Measurements from ENCODE around the gene RUNX2. TPM values are rescaled to one million over a fixed set of nuclear protein-coding genes. Genes with fewer than 3 reads are reported as not detected.

The RUNX2 gene
- total and polyA plus RNA-seq, 2 experiments from 2014 or later, result 4.4 to 5.2 TPM

DNA sequence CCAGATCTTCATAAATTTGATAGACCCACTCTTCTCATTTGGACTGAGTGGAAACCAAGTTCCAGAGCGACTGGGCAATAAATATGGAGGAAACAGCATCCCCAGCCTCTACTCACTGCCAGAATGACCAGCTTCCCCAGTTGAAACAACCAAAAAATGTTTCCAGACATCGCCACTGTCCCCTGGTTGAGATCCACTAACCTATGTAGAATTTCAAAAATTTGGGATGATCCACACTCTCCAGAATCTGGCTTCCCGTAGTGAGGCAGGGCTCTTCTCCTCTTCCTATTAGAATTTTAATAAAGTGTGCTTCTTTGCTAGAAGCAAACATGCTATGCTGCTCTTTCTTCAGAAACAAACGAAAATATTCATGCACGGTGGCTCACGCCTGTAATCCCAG, 336.6 kb downstream of the RUNX2 start:
- no peak overlapping the region for H3K4me2 ChIP-seq (ENCODE audit: unreplicated experiment)
- no peak overlapping the region for H3K4me3 ChIP-seq
- H3K4me1 ChIP-seq (ENCODE audit: insufficient read depth), result no peaks in the 10 kb centered on the region; the same call in 1 of the 2 replicates
- no peaks in the 10 kb centered on the region for H3K79me2 ChIP-seq (ENCODE audit: insufficient read depth)
- H3K9me3 ChIP-seq (ENCODE audit: low read depth), result no peaks in the 10 kb centered on the region
- H2AFZ ChIP-seq, result no peak overlapping the region
- no peak overlapping the region for H3K9ac ChIP-seq
- H3K36me3 ChIP-seq (ENCODE audit: low read depth), result no peaks in the 10 kb centered on the region
- TF ChIP-seq EZH2 (IDR thresholded peaks at IDR 0.05; ENCODE audit: insufficient read depth, poor library complexity, severe bottlenecking), result no peak
- no peak for TF ChIP-seq EZH2phosphoT487 (IDR thresholded peaks at IDR 0.05; ENCODE audit: insufficient read depth, low read depth)
- H4K20me1 ChIP-seq (ENCODE audit: insufficient read depth), result no peaks in the 10 kb centered on the region
- no peaks in the 10 kb centered on the region for H3K27me3 ChIP-seq (replicated peaks; ENCODE audit: insufficient read depth)
- in situ Hi-C loops (cut with MboI), result no loop called here
- WGBS, 2 experiments (ENCODE audit: low coverage in 1 of 2, low lambda C conversion rate in 2 of 2, missing lambda C conversion rate in 2 of 2), result 93 to 95% methylated on average over 6 of the region's 6 CpGs
- H3F3A ChIP-seq (ENCODE audit: insufficient read depth), result no peaks in the 10 kb centered on the region
- no peak overlapping the region for H3K27ac ChIP-seq
- H3K9me2 ChIP-seq (ENCODE audit: insufficient read depth), result no peaks in the 10 kb centered on the region
- DNase-seq, result no peak

DNA sequence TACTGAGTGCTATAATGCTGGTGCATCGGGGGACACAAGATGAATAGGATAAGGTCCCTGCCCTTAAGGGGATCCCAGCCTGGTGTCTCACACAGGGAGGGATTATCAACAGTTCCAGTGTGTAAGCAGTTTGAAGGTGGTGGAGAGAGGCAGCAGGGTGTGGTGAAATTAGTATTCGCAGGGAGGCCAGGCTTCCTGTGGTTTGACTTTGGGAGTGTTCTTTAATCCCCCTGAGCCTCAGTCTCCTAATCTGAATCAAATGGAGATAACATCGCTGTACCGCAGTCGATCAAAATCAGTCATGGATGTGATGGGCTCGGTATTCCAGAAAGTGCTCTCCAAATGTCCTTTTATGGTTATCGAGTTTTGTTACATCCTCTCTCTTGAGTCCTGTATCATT, 337.7 kb downstream of the RUNX2 start:
- Histone ChIP-seq H3K27ac (no peak overlapping the region), H3K79me2 (ENCODE audit: insufficient read depth) (no peaks in the 10 kb centered on the region), H3K4me2 (ENCODE audit: unreplicated experiment) (no peak overlapping the region), H3F3A (ENCODE audit: insufficient read depth) (no peaks in the 10 kb centered on the region), H3K36me3 (ENCODE audit: low read depth) (no peaks in the 10 kb centered on the region), H4K20me1 (ENCODE audit: insufficient read depth) (no peaks in the 10 kb centered on the region), H3K9me2 (ENCODE audit: insufficient read depth) (no peaks in the 10 kb centered on the region), H3K27me3 (replicated peaks; ENCODE audit: insufficient read depth) (no peaks in the 10 kb centered on the region), H3K9ac (no peak overlapping the region), H3K9me3 (ENCODE audit: low read depth) (no peaks in the 10 kb centered on the region), H2AFZ (no peak overlapping the region), H3K4me3 (no peak overlapping the region), H3K4me1 (ENCODE audit: insufficient read depth) (no peaks in the 10 kb centered on the region; the same call in 1 of the 2 replicates)
- in situ Hi-C loops (cut with MboI), result no loop called here
- 97% methylated on average over 7 of the region's 7 CpGs for WGBS, 2 experiments (ENCODE audit: low coverage in 1 of 2, low lambda C conversion rate in 2 of 2, missing lambda C conversion rate in 2 of 2)
- TF ChIP-seq EZH2 (IDR thresholded peaks at IDR 0.05; ENCODE audit: insufficient read depth, poor library complexity, severe bottlenecking) (no peak), EZH2phosphoT487 (IDR thresholded peaks at IDR 0.05; ENCODE audit: insufficient read depth, low read depth) (no peak)
- DNase-seq, result no peak

DNA sequence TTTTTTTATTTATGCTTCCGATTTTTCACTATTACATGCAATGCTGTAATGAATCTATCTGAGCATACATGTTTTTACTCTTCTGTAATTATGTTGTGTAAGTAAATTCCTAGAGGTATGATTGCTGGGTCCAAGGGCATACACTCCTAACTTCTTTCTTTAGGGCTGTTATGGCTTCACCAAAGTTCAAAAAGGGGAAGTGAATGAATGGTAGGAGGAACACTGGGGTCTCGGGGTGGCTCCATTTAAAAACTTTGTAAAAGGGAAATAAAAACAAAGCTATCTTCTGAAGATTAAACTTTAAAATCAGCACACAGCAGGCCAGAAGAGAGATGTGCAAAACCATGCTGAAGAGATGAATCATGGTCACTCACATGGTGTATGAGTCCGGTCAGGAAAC, 338.7 kb downstream of the RUNX2 start:
- 92 to 93% methylated on average over 3 of the region's 3 CpGs for WGBS, 2 experiments (ENCODE audit: low coverage in 1 of 2, low lambda C conversion rate in 2 of 2, missing lambda C conversion rate in 2 of 2)
- in situ Hi-C loops (cut with MboI), result no loop called here

DNA sequence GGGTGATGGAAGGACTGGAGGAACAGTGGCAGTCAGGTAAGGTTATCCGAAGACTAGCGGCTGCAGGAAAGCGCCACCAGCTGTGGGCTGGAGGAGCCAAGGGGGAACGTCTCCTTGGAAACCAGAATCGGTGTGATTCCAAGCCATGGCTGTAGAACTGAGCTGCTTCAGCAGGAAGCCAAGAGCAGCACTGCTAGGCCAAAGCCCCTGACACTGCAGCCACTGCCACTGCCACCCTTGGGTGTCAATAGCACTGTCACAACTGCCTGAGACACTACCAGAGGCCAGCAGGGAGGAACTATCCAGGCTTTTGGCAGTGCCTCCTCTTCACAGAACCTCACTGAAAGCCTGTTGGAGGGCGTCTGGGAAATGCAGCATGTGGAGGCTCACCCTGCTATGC, 339.2 kb downstream of the RUNX2 start:
- in situ Hi-C loops (cut with MboI), result no loop called here
- no peak overlapping the region for H3K9ac ChIP-seq
- H3K4me3 ChIP-seq, result no peak overlapping the region
- H3K27me3 ChIP-seq (replicated peaks; ENCODE audit: insufficient read depth), result no peaks in the 10 kb centered on the region
- H3K27ac ChIP-seq, result no peak overlapping the region
- H4K20me1 ChIP-seq (ENCODE audit: insufficient read depth), result no peaks in the 10 kb centered on the region
- TF ChIP-seq EZH2 (IDR thresholded peaks at IDR 0.05; ENCODE audit: insufficient read depth, poor library complexity, severe bottlenecking) (no peak), EZH2phosphoT487 (IDR thresholded peaks at IDR 0.05; ENCODE audit: insufficient read depth, low read depth) (no peak)
- no peaks in the 10 kb centered on the region; the same call in 1 of the 2 replicates for H3K4me1 ChIP-seq (ENCODE audit: insufficient read depth)
- no peak overlapping the region for H3K4me2 ChIP-seq (ENCODE audit: unreplicated experiment)
- no peaks in the 10 kb centered on the region for H3K9me3 ChIP-seq (ENCODE audit: low read depth)
- H3K9me2 ChIP-seq (ENCODE audit: insufficient read depth), result no peaks in the 10 kb centered on the region
- no peaks in the 10 kb centered on the region for H3K79me2 ChIP-seq (ENCODE audit: insufficient read depth)
- no peak for DNase-seq
- H2AFZ ChIP-seq, result no peak overlapping the region
- no peaks in the 10 kb centered on the region for H3F3A ChIP-seq (ENCODE audit: insufficient read depth)
- H3K36me3 ChIP-seq (ENCODE audit: low read depth), result no peaks in the 10 kb centered on the region
- WGBS, 2 experiments (ENCODE audit: low coverage in 1 of 2, low lambda C conversion rate in 2 of 2, missing lambda C conversion rate in 2 of 2), result 97 to 98% methylated on average over 6 of the region's 6 CpGs

More for the DNA sequence above, 338.7 kb downstream of the RUNX2 start:
- no peaks in the 10 kb centered on the region for H3K9me3 ChIP-seq (ENCODE audit: low read depth)
- no peaks in the 10 kb centered on the region for H3K79me2 ChIP-seq (ENCODE audit: insufficient read depth)
- H4K20me1 ChIP-seq (ENCODE audit: insufficient read depth), result no peaks in the 10 kb centered on the region
- H3K27ac ChIP-seq, result no peak overlapping the region
- H3K36me3 ChIP-seq (ENCODE audit: low read depth), result no peaks in the 10 kb centered on the region
- H3K4me3 ChIP-seq, result no peak overlapping the region
- H3K4me2 ChIP-seq (ENCODE audit: unreplicated experiment), result no peak overlapping the region
- no peaks in the 10 kb centered on the region for H3K9me2 ChIP-seq (ENCODE audit: insufficient read depth)
- no peak overlapping the region for H2AFZ ChIP-seq
- H3F3A ChIP-seq (ENCODE audit: insufficient read depth), result no peaks in the 10 kb centered on the region
- TF ChIP-seq EZH2phosphoT487 (IDR thresholded peaks at IDR 0.05; ENCODE audit: insufficient read depth, low read depth) (no peak), EZH2 (IDR thresholded peaks at IDR 0.05; ENCODE audit: insufficient read depth, poor library complexity, severe bottlenecking) (no peak)
- H3K27me3 ChIP-seq (replicated peaks; ENCODE audit: insufficient read depth), result no peaks in the 10 kb centered on the region
- H3K9ac ChIP-seq, result no peak overlapping the region
- no peak for DNase-seq
- H3K4me1 ChIP-seq (ENCODE audit: insufficient read depth), result no peaks in the 10 kb centered on the region; the same call in 1 of the 2 replicates

DNA sequence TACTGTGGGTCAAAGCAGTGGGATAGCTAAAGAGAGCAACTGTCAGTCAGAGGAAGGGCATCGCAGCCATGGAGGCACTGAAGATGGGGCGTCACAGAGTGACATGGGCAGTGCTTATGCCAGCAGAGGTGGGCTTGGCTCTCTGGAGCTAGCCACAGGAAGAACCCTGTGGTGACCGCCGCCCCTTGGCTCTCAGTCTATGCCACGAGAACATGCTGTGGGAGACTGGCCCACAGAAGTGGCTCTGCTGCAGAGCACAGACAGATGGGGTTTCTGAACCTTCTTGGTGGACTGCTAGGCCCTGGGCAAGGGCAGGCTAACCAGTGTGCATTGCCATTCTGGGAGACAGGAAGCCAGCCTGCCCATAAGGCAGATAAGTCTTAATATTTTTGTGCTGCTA, 339.6 kb downstream of the RUNX2 start:
- Histone ChIP-seq H3K79me2 (ENCODE audit: insufficient read depth) (no peaks in the 10 kb centered on the region), H3K4me1 (ENCODE audit: insufficient read depth) (no peaks in the 10 kb centered on the region; the same call in 1 of the 2 replicates), H3K4me2 (ENCODE audit: unreplicated experiment) (no peak overlapping the region), H3K27ac (no peak overlapping the region), H2AFZ (no peak overlapping the region), H3K36me3 (ENCODE audit: low read depth) (no peaks in the 10 kb centered on the region), H4K20me1 (ENCODE audit: insufficient read depth) (no peaks in the 10 kb centered on the region), H3K9ac (no peak overlapping the region), H3K9me2 (ENCODE audit: insufficient read depth) (no peaks in the 10 kb centered on the region), H3K4me3 (no peak overlapping the region), H3K27me3 (replicated peaks; ENCODE audit: insufficient read depth) (no peaks in the 10 kb centered on the region), H3K9me3 (ENCODE audit: low read depth) (no peaks in the 10 kb centered on the region), H3F3A (ENCODE audit: insufficient read depth) (no peaks in the 10 kb centered on the region)
- DNase-seq, result no peak
- in situ Hi-C loops (cut with MboI), result no loop called here
- TF ChIP-seq EZH2phosphoT487 (IDR thresholded peaks at IDR 0.05; ENCODE audit: insufficient read depth, low read depth) (no peak), EZH2 (IDR thresholded peaks at IDR 0.05; ENCODE audit: insufficient read depth, poor library complexity, severe bottlenecking) (no peak)
- 98 to 99% methylated on average over 5 of the region's 5 CpGs for WGBS, 2 experiments (ENCODE audit: low coverage in 1 of 2, low lambda C conversion rate in 2 of 2, missing lambda C conversion rate in 2 of 2)
